PFSK-1 (cell line): Measurements from ENCODE around the gene RGS14.

ENCODE experiments used
- FOXP2 ChIP-seq: optimal IDR thresholded peaks from 2 replicates; pipeline ENCODE3; 2011; ENCODE audit warnings: borderline replicate concordance, control low read depth, inconsistent platforms; ENCODE audit not compliant: insufficient read depth; ENCODE audit errors: extremely low read length, extremely low read depth
- POLR2AphosphoS5 ChIP-seq: IDR thresholded peaks from 2 replicates; pipeline ENCODE4 v1.6.1; 2012; ENCODE audit warnings: low read depth, mild to moderate bottlenecking, control low read depth, low read length, moderate library complexity
- REST ChIP-seq, 2 experiments: IDR thresholded peaks; 2 replicates each; pipeline versions ENCODE4 v1.6.1 to v1.8.0; 2011 to 2012; ENCODE audit warnings: low read depth in 2 of 2, low read length in 2 of 2, control low read depth in 1 of 2, inconsistent platforms in 1 of 2, mild to moderate bottlenecking in 1 of 2, moderate library complexity in 1 of 2; ENCODE audit not compliant: insufficient read depth in 1 of 2
- SIN3A ChIP-seq: IDR thresholded peaks from 2 replicates; pipeline ENCODE4 v1.6.1; 2012; ENCODE audit warnings: mild to moderate bottlenecking, low read length, moderate library complexity, borderline replicate concordance; ENCODE audit not compliant: insufficient read depth
- TAF1 ChIP-seq: IDR thresholded peaks from 2 replicates; pipeline ENCODE4 v1.6.1; 2012; ENCODE audit warnings: low read length, control low read depth, borderline replicate concordance; ENCODE audit not compliant: insufficient read depth

Gene RGS14

GRCh38 chr5:177332031-177332895 lies 25.5 kb upstream of the RGS14 start:
- no peak for TF ChIP-seq TAF1
- no peak for TF ChIP-seq REST (IDR thresholded peaks at IDR 0.05; ENCODE audit: insufficient read depth in 1 of 2, low read depth in 2 of 2, low read length in 2 of 2)
- no peak for TF ChIP-seq FOXP2
- TF ChIP-seq POLR2AphosphoS5: no peak
- no peak for TF ChIP-seq SIN3A

GRCh38 chr5:177332896-177333260 lies 24.8 kb upstream of the RGS14 start:
- no peak for TF ChIP-seq POLR2AphosphoS5
- TF ChIP-seq FOXP2: no peak
- no peak for TF ChIP-seq SIN3A
- no peak for TF ChIP-seq REST (IDR thresholded peaks at IDR 0.05; ENCODE audit: insufficient read depth in 1 of 2, low read depth in 2 of 2, low read length in 2 of 2)
- TF ChIP-seq TAF1: no peak

GRCh38 chr5:177333420-177334154 lies 24.1 kb upstream of the RGS14 start:
- TF ChIP-seq POLR2AphosphoS5 (no peak), SIN3A (no peak), REST (IDR thresholded peaks at IDR 0.05; ENCODE audit: insufficient read depth in 1 of 2, low read depth in 2 of 2, low read length in 2 of 2) (no peak), FOXP2 (no peak), TAF1 (no peak)

GRCh38 chr5:177334155-177334551 lies 23.6 kb upstream of the RGS14 start:
- no peak for TF ChIP-seq TAF1
- TF ChIP-seq POLR2AphosphoS5: no peak
- TF ChIP-seq FOXP2: no peak
- no peak for TF ChIP-seq REST (IDR thresholded peaks at IDR 0.05; ENCODE audit: insufficient read depth in 1 of 2, low read depth in 2 of 2, low read length in 2 of 2)
- TF ChIP-seq SIN3A: no peak
